HEK293 (cell line): ENCODE measurements around the gene CEP350.

Source experiments
- CTCF ChIA-PET: fragments of 350-600 bp; formaldehyde crosslinking; extraction: SDS; loops from one replicate; lab custom pipeline; 2021; ENCODE audit warnings: antibody characterized with exemption; lab: Yijun Ruan, JAX
- POLR2A ChIA-PET: fragments of 300-600 bp; formaldehyde crosslinking; extraction: SDS; loops from one replicate; lab custom pipeline; 2020; ENCODE audit warnings: antibody characterized with exemption, inconsistent platforms; lab: Yijun Ruan, JAX
- H3K27ac ChIP-seq: fragments of 200-500 bp; sonication (Bioruptor generic); 2 replicates; pipeline ENCODE4 v1.5.1; 2014; ENCODE audit warnings: low read depth, low read length, control low read depth, inconsistent platforms; ENCODE audit errors: extremely low read depth
- H3K36me3 ChIP-seq, 2 experiments: fragments of 200-500 bp in 1 of 2; sonication (Bioruptor generic) in 1 of 2; 1 replicate in 1 of 2; 2 replicates in 1 of 2; pipeline ENCODE4 v1.5.1; 2014 to 2017; ENCODE audit warnings: inconsistent platforms in 2 of 2, low read length in 2 of 2; ENCODE audit not compliant: control insufficient read depth in 2 of 2, insufficient read depth in 1 of 2
- H3K4me1 ChIP-seq: fragments of 200-500 bp; sonication (Bioruptor generic); 2 replicates; pipeline ENCODE4 v1.5.1; 2014; ENCODE audit warnings: mild to moderate bottlenecking, low read length, inconsistent platforms; ENCODE audit not compliant: control insufficient read depth, insufficient read depth
- H3K4me3 ChIP-seq: 2 replicates; pipeline ENCODE4 v1.5.1; 2011; ENCODE audit warnings: low read depth, mild to moderate bottlenecking, control low read depth, low read length, moderate library complexity
- H3K9me3 ChIP-seq: fragments of 200-500 bp; sonication (Bioruptor generic); 2 replicates; pipeline ENCODE4 v1.5.1; 2014; ENCODE audit warnings: low read depth, low read length, inconsistent platforms; ENCODE audit not compliant: control insufficient read depth, insufficient read depth
- AEBP2 ChIP-seq: fragments of 450-650 bp; formaldehyde crosslinking; IDR thresholded peaks from 2 replicates; pipeline ENCODE4 v1.5.1; 2016; ENCODE audit warnings: missing biosample characterization, missing genetic modification characterization, borderline replicate concordance
- GLIS2 ChIP-seq: fragments of 450-650 bp; formaldehyde crosslinking; IDR thresholded peaks from 2 replicates; pipeline ENCODE4 v1.5.1; 2016; ENCODE audit warnings: missing biosample characterization, missing genetic modification characterization
- KLF1 ChIP-seq: fragments of 450-650 bp; formaldehyde crosslinking; IDR thresholded peaks from 2 replicates; pipeline ENCODE4 v1.5.1; 2016; ENCODE audit warnings: missing biosample characterization, missing genetic modification characterization
- PATZ1 ChIP-seq: fragments of 450-650 bp; formaldehyde crosslinking; IDR thresholded peaks from 2 replicates; pipeline ENCODE4 v1.5.1; 2016; ENCODE audit warnings: missing biosample characterization, missing genetic modification characterization
- SP7 ChIP-seq: fragments of 450-650 bp; formaldehyde crosslinking; IDR thresholded peaks from 2 replicates; pipeline ENCODE4 v1.5.1; 2016; ENCODE audit warnings: missing biosample characterization, missing genetic modification characterization
- YY1 ChIP-seq: fragments of 450-650 bp; formaldehyde crosslinking; IDR thresholded peaks from 2 replicates; pipeline ENCODE4 v1.5.1; 2018; ENCODE audit warnings: missing biosample characterization, missing genetic modification characterization
- ZBTB10 ChIP-seq: fragments of 450-650 bp; formaldehyde crosslinking; IDR thresholded peaks from 2 replicates; pipeline ENCODE4 v1.5.1; 2016; ENCODE audit warnings: missing biosample characterization, missing genetic modification characterization
- ZNF140 ChIP-seq: fragments of 450-650 bp; formaldehyde crosslinking; IDR thresholded peaks from 2 replicates; pipeline ENCODE4 v1.5.1; 2016; ENCODE audit warnings: missing biosample characterization, missing genetic modification characterization
- ZNF221 ChIP-seq: fragments of 450-650 bp; formaldehyde crosslinking; IDR thresholded peaks from 2 replicates; pipeline ENCODE4 v1.5.1; 2017; ENCODE audit warnings: missing biosample characterization, missing genetic modification characterization, borderline replicate concordance
- ZNF366 ChIP-seq: fragments of 450-650 bp; formaldehyde crosslinking; conservative IDR thresholded peaks from 2 replicates; pipeline ENCODE4 v1.5.1; 2016; ENCODE audit warnings: missing biosample characterization, missing genetic modification characterization
- ZNF501 ChIP-seq: fragments of 450-650 bp; formaldehyde crosslinking; IDR thresholded peaks from 2 replicates; pipeline ENCODE4 v1.5.1; 2016; ENCODE audit warnings: missing biosample characterization, missing genetic modification characterization
- ZNF518A ChIP-seq: fragments of 450-650 bp; formaldehyde crosslinking; conservative IDR thresholded peaks from 2 replicates; pipeline ENCODE4 v1.5.1; 2016; ENCODE audit warnings: low read depth, missing biosample characterization, missing genetic modification characterization
- ZNF600 ChIP-seq: fragments of 450-650 bp; formaldehyde crosslinking; IDR thresholded peaks from 2 replicates; pipeline ENCODE4 v1.5.1; 2016; ENCODE audit warnings: missing biosample characterization, missing genetic modification characterization
- ZNF768 ChIP-seq: fragments of 450-650 bp; formaldehyde crosslinking; IDR thresholded peaks from 2 replicates; pipeline ENCODE4 v1.5.1; 2018; ENCODE audit warnings: missing biosample characterization, mild to moderate bottlenecking, missing genetic modification characterization
- ZNF791 ChIP-seq: fragments of 450-650 bp; formaldehyde crosslinking; IDR thresholded peaks from 2 replicates; pipeline ENCODE4 v1.5.1; 2016; ENCODE audit warnings: missing biosample characterization, missing genetic modification characterization
- ZNF843 ChIP-seq: fragments of 450-650 bp; formaldehyde crosslinking; IDR thresholded peaks from 2 replicates; pipeline ENCODE4 v1.5.1; 2016; ENCODE audit warnings: missing biosample characterization, missing genetic modification characterization
- ZXDB ChIP-seq: fragments of 450-650 bp; formaldehyde crosslinking; IDR thresholded peaks from 2 replicates; pipeline ENCODE4 v1.5.1; 2016; ENCODE audit warnings: missing biosample characterization, missing genetic modification characterization

CEP350 gene

GRCh38 chr1:180103819-180104218 is 149.2 kb downstream of the CEP350 start:
- no peak overlapping the region for H3K27ac ChIP-seq
- H3K36me3 ChIP-seq, result peaks cover 29 to 45% of the 10 kb centered on the region in 2 experiments
- ChIA-PET POLR2A (no interaction called here), CTCF (interaction anchor here (1.3 kb wide), 1 partner anchor 65 kb away, joined by 5 read pairs; no protein-coding TSS in a partner anchor)
- no peaks in the 10 kb centered on the region for H3K9me3 ChIP-seq
- H3K4me1 ChIP-seq, result no peaks in the 10 kb centered on the region
- no peak for TF ChIP-seq YY1 (tag by site-specific recombination)
- TF ChIP-seq ZNF768 (tag by site-specific recombination), result no peak
- no peak for TF ChIP-seq ZNF518A (tag by site-specific recombination)
- no peak for TF ChIP-seq ZNF600 (tag by site-specific recombination)
- no peak for TF ChIP-seq ZNF501 (tag by site-specific recombination)
- TF ChIP-seq ZNF140 (tag by site-specific recombination), result no peak
- TF ChIP-seq ZNF366, result no peak
- no peak for TF ChIP-seq PATZ1 (tag by site-specific recombination)
- no peak for TF ChIP-seq KLF1 (tag by site-specific recombination)
- no peak for TF ChIP-seq ZXDB
- TF ChIP-seq ZNF221 (tag by site-specific recombination), result no peak
- no peak for TF ChIP-seq ZNF791 (tag by site-specific recombination)
- TF ChIP-seq ZNF843 (tag by site-specific recombination), result no peak
- TF ChIP-seq GLIS2 (tag by site-specific recombination), result no peak
- TF ChIP-seq AEBP2 (tag by site-specific recombination), result no peak
- no peak for TF ChIP-seq ZBTB10
- no peak for TF ChIP-seq SP7 (tag by site-specific recombination)
- no peak overlapping the region for H3K4me3 ChIP-seq
